ENCODE results near the gene CENPQ.
"Not testable (repeated sequence)": the region's sequence is repeated elsewhere in the genome, so short reads cannot be mapped to it uniquely, and the experiment has no call there.

Gene CENPQ

GRCh38 chr6:49462071-49462470 lies 1.1 kb upstream of the CENPQ start:
- H3K4me2 ChIP-seq, result peak overlapping the region; percentile 98
- H3K4me3 ChIP-seq, result peak overlapping the region; percentile 90
- no peak for TF ChIP-seq Cebpa-rat (IDR thresholded peaks at IDR 0.05)
- H3K36me3 ChIP-seq, result peaks cover 9% of the 10 kb centered on the region
- H3K9me3 ChIP-seq, result no peaks in the 10 kb centered on the region
- H4K20me1 ChIP-seq, result no peaks in the 10 kb centered on the region
- H3K27ac ChIP-seq, result no peak overlapping the region
- peak overlapping the region; percentile 88 for H3K9ac ChIP-seq
- no peaks in the 10 kb centered on the region for H3K27me3 ChIP-seq
- H3K4me1 ChIP-seq, result peaks cover 41% of the 10 kb centered on the region

- no peak for TF ChIP-seq Cebpa-rat (IDR thresholded peaks at IDR 0.05)
- no peaks in the 10 kb centered on the region for H3K9me3 ChIP-seq
- H4K20me1 ChIP-seq, result no peaks in the 10 kb centered on the region
- H3K9ac ChIP-seq, result peak overlapping the region; percentile 88
- peaks cover 41% of the 10 kb centered on the region for H3K4me1 ChIP-seq
- no peaks in the 10 kb centered on the region for H3K27me3 ChIP-seq
- H3K4me3 ChIP-seq, result peak overlapping the region; percentile 90
- H3K27ac ChIP-seq, result peak overlapping the region; percentile 83
- peak overlapping the region; percentile 98 for H3K4me2 ChIP-seq
- peaks cover 6% of the 10 kb centered on the region for H3K36me3 ChIP-seq
These were observed 607 bp upstream of the CENPQ start for GRCh38 chr6:49462599-49462926.

- H3K27ac ChIP-seq, result peak overlapping the region; percentile 83
- TF ChIP-seq Cebpa-rat (IDR thresholded peaks at IDR 0.05), result no peak
These were observed 420 bp downstream of the CENPQ start for GRCh38 chr6:49463612-49463967.

GRCh38 chr6:49464691-49465090 lies 1.5 kb downstream of the CENPQ start:
- peak overlapping the region; percentile 82 for H3K4me2 ChIP-seq
- H3K27ac ChIP-seq, result no peak overlapping the region
- no peaks in the 10 kb centered on the region for H3K9me3 ChIP-seq
- peak overlapping the region; percentile 90 for H3K4me3 ChIP-seq
- no peak overlapping the region; the same call in 1 of the 2 replicates for H3K9ac ChIP-seq
- H3K27me3 ChIP-seq, result no peaks in the 10 kb centered on the region
- H4K20me1 ChIP-seq, result 0 out of 2 replicates have a peak, but pooled peaks cover 6% of the 10 kb centered on the region
- peaks cover 41% of the 10 kb centered on the region for H3K4me1 ChIP-seq
- 0 out of 2 replicates have a peak, but pooled peaks cover 6% of the 10 kb centered on the region for H3K36me3 ChIP-seq
- TF ChIP-seq Cebpa-rat (IDR thresholded peaks at IDR 0.05), result no peak

More at GRCh38 chr6:49463612-49463967, 420 bp downstream of the CENPQ start:
- Histone ChIP-seq H3K9ac (peak overlapping the region; percentile 88), H3K36me3 (peaks cover 13% of the 10 kb centered on the region), H3K9me3 (no peaks in the 10 kb centered on the region), H4K20me1 (0 out of 2 replicates have a peak, but pooled peaks cover 6% of the 10 kb centered on the region), H3K4me1 (peaks cover 41% of the 10 kb centered on the region), H3K27me3 (no peaks in the 10 kb centered on the region), H3K4me2 (peak overlapping the region; percentile 82), H3K4me3 (peak overlapping the region; percentile 90)

- Histone ChIP-seq H3K27ac (no peak overlapping the region), H4K20me1 (0 out of 2 replicates have a peak, but pooled peaks cover 6% of the 10 kb centered on the region), H3K36me3 (peaks cover 27% of the 10 kb centered on the region), H3K9ac (no peak overlapping the region), H3K4me1 (peaks cover 25% of the 10 kb centered on the region), H3K4me3 (no peak overlapping the region), H3K9me3 (no peaks in the 10 kb centered on the region), H3K4me2 (no peak overlapping the region), H3K27me3 (no peaks in the 10 kb centered on the region)
- no peak for TF ChIP-seq Cebpa-rat (IDR thresholded peaks at IDR 0.05)
These were observed 4.9 kb downstream of the CENPQ start for GRCh38 chr6:49468042-49468441.

GRCh38 chr6:49476564-49476963 lies 13.4 kb downstream of the CENPQ start:
- H3K27ac ChIP-seq, H3K27me3 ChIP-seq, H3K4me3 ChIP-seq, H3K4me1 ChIP-seq, H3K4me2 ChIP-seq, H4K20me1 ChIP-seq, H3K9ac ChIP-seq, H3K9me3 ChIP-seq: not testable (repeated sequence)
- peaks cover 56% of the 10 kb centered on the region for H3K36me3 ChIP-seq

- no peak for TF ChIP-seq Cebpa-rat (IDR thresholded peaks at IDR 0.05)
- Histone ChIP-seq H3K4me3 (no peak overlapping the region), H3K9ac (no peak overlapping the region), H3K4me1 (no peaks in the 10 kb centered on the region), H3K9me3 (peaks cover 16% of the 10 kb centered on the region), H3K27me3 (no peaks in the 10 kb centered on the region), H3K27ac (no peak overlapping the region), H4K20me1 (no peaks in the 10 kb centered on the region), H3K36me3 (peaks cover 47% of the 10 kb centered on the region), H3K4me2 (no peak overlapping the region)
These were observed 16.3 kb downstream of the CENPQ start for GRCh38 chr6:49479308-49479970.

GRCh38 chr6:49481846-49482245 lies 18.7 kb downstream of the CENPQ start:
- H3K9ac ChIP-seq, H3K4me2 ChIP-seq, H3K4me1 ChIP-seq, H3K27ac ChIP-seq, H3K4me3 ChIP-seq, H3K27me3 ChIP-seq, H4K20me1 ChIP-seq: not testable (repeated sequence)
- Histone ChIP-seq H3K9me3 (peaks cover 16% of the 10 kb centered on the region), H3K36me3 (peaks cover 59% of the 10 kb centered on the region)

- H3K27me3 ChIP-seq, H3K27ac ChIP-seq, H3K4me2 ChIP-seq, H3K4me3 ChIP-seq, H4K20me1 ChIP-seq, H3K4me1 ChIP-seq, H3K9ac ChIP-seq: not testable (repeated sequence)
- Histone ChIP-seq H3K9me3 (peaks cover 16% of the 10 kb centered on the region), H3K36me3 (peaks cover 61% of the 10 kb centered on the region)
These were observed 20.2 kb downstream of the CENPQ start for GRCh38 chr6:49483380-49483779.

- Histone ChIP-seq H3K4me2 (no peak overlapping the region), H3K4me1 (no peaks in the 10 kb centered on the region), H3K9me3 (no peaks in the 10 kb centered on the region), H4K20me1 (no peaks in the 10 kb centered on the region), H3K4me3 (no peak overlapping the region), H3K36me3 (peaks cover 78% of the 10 kb centered on the region), H3K27ac (no peak overlapping the region), H3K27me3 (no peaks in the 10 kb centered on the region), H3K9ac (no peak overlapping the region)
- TF ChIP-seq Cebpa-rat (IDR thresholded peaks at IDR 0.05), result no peak
These were observed 27.5 kb downstream of the CENPQ start for GRCh38 chr6:49490633-49491032.

GRCh38 chr6:49497304-49497703 lies 34.1 kb downstream of the CENPQ start:
- Histone ChIP-seq H3K4me1 (no peaks in the 10 kb centered on the region), H3K9me3 (no peaks in the 10 kb centered on the region), H3K4me2 (no peak overlapping the region), H4K20me1 (no peaks in the 10 kb centered on the region), H3K36me3 (peaks cover 26% of the 10 kb centered on the region), H3K27me3 (no peaks in the 10 kb centered on the region), H3K9ac (no peak overlapping the region), H3K27ac (no peak overlapping the region), H3K4me3 (no peak overlapping the region)
- TF ChIP-seq Cebpa-rat (IDR thresholded peaks at IDR 0.05), result no peak

Data from BLaER1 (cell line).